MCF 10A (cell line): ENCODE results near the gene HTRA3. TPM values are rescaled to one million over a fixed set of nuclear protein-coding genes. Genes with fewer than 3 reads are reported as not detected.

Experiments
- BruUV-seq: library from RNA; stranded (reverse); fragments of 400-500 nt; replicated peaks from 2 replicates; lab custom pipeline; 2021; lab: Mats Ljungman, UMichigan
- CTCF ChIA-PET: fragments of 300-600 bp; sonication (Branson Sonifier 250); formaldehyde crosslinking; extraction: SDS; loops from one replicate; lab custom pipeline; 2021; ENCODE audit warnings: antibody characterized with exemption, inconsistent platforms; lab: Yijun Ruan, JAX
- POLR2A ChIA-PET: fragments of 300-600, 350-650 bp; sonication (Branson Sonifier 250); formaldehyde crosslinking; extraction: SDS; loops from one replicate; lab custom pipeline; 2020; ENCODE audit warnings: antibody characterized with exemption, inconsistent platforms; lab: Yijun Ruan, JAX
- DNase-seq: peaks from one replicate; pipeline ENCODE4 v3.0.0-alpha.2; 2018; ENCODE audit not compliant: unreplicated experiment
- H3K27ac Mint-ChIP-seq: one replicate; pipeline ENCODE4 v1.8.0; 2022; ENCODE audit warnings: mild to moderate bottlenecking, low read depth, mixed read lengths; ENCODE audit not compliant: unreplicated experiment
- H3K27me3 Mint-ChIP-seq: one replicate; pipeline ENCODE4 v1.8.0; 2022; ENCODE audit warnings: mixed read lengths; ENCODE audit not compliant: insufficient read depth, unreplicated experiment
- H3K36me3 Mint-ChIP-seq: one replicate; pipeline ENCODE4 v1.8.0; 2022; ENCODE audit warnings: mild to moderate bottlenecking, moderate library complexity, mixed read lengths; ENCODE audit not compliant: insufficient read depth, unreplicated experiment
- H3K4me1 Mint-ChIP-seq: one replicate; pipeline ENCODE4 v1.8.0; 2022; ENCODE audit warnings: mixed read lengths; ENCODE audit not compliant: insufficient read depth, unreplicated experiment
- H3K4me3 Mint-ChIP-seq: one replicate; pipeline ENCODE4 v1.8.0; 2022; ENCODE audit warnings: mild to moderate bottlenecking, moderate library complexity, mixed read lengths; ENCODE audit not compliant: unreplicated experiment
- H3K9me3 Mint-ChIP-seq: one replicate; pipeline ENCODE4 v1.8.0; 2022; ENCODE audit warnings: mixed read lengths; ENCODE audit not compliant: unreplicated experiment
- intact Hi-C: fragments of 100-400 bp; cut with micrococcal nuclease; formaldehyde crosslinking; loops from 2 replicates; pipeline ENCODE4 v1.14.1; 2022
- total RNA-seq: library from RNA; stranded (reverse); gene quantifications from 2 replicates; pipeline ENCODE4 v1.2.3, GENCODE V29; 2022
- TF ChIP-seq, protein P1 (sequence below): fragments of 200-600 bp; IDR thresholded peaks from one replicate; pipeline ENCODE4 v1.8.0; 2022; ENCODE audit warnings: antibody characterized with exemption, mild to moderate bottlenecking; ENCODE audit not compliant: unreplicated experiment

The HTRA3 gene
- total RNA-seq, 1 experiment from 2014 or later, result not detected

DNA sequence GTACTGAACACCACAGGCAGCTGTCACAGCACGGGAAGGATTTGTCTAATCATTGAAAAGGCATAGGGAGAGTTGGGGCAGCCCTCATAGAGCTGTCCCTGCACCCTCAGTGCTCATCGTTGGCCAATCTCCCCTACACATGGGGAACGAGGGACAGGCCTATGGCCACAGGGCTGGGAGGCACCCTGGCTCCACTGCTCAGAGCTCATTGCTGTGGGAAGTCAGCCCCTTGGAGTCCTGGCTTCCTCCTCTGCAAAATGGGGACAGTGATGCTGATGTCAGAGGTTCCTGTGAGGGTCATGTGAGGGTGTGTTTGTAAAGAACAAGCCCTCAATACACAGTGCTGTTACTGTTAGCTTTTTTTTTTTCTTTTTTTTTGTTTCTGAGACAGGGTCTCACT, 19.3 kb upstream of the HTRA3 start:
- intact Hi-C loops, result no loop called here
- no peaks in the 10 kb centered on the region for H3K36me3 Mint-ChIP-seq
- POLR2A ChIA-PET, result no interaction called here
- peaks cover 6% of the 10 kb centered on the region for H3K4me1 Mint-ChIP-seq
- no peak overlapping the region for H3K27ac Mint-ChIP-seq
- no peak for DNase-seq
- no TSS peak for BruUV-seq
- H3K4me3 Mint-ChIP-seq, result no peak overlapping the region
- H3K27me3 Mint-ChIP-seq, result no peaks in the 10 kb centered on the region
- TF ChIP-seq, protein P1, sequence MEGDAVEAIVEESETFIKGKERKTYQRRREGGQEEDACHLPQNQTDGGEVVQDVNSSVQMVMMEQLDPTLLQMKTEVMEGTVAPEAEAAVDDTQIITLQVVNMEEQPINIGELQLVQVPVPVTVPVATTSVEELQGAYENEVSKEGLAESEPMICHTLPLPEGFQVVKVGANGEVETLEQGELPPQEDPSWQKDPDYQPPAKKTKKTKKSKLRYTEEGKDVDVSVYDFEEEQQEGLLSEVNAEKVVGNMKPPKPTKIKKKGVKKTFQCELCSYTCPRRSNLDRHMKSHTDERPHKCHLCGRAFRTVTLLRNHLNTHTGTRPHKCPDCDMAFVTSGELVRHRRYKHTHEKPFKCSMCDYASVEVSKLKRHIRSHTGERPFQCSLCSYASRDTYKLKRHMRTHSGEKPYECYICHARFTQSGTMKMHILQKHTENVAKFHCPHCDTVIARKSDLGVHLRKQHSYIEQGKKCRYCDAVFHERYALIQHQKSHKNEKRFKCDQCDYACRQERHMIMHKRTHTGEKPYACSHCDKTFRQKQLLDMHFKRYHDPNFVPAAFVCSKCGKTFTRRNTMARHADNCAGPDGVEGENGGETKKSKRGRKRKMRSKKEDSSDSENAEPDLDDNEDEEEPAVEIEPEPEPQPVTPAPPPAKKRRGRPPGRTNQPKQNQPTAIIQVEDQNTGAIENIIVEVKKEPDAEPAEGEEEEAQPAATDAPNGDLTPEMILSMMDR, result no peak
- CTCF ChIA-PET, result interaction anchor here (0.6 to 2.1 kb wide), 5 partner anchors 9 to 188 kb away, joined by 3 to 8 read pairs (median 4); no protein-coding TSS in a partner anchor
- no peaks in the 10 kb centered on the region for H3K9me3 Mint-ChIP-seq

DNA sequence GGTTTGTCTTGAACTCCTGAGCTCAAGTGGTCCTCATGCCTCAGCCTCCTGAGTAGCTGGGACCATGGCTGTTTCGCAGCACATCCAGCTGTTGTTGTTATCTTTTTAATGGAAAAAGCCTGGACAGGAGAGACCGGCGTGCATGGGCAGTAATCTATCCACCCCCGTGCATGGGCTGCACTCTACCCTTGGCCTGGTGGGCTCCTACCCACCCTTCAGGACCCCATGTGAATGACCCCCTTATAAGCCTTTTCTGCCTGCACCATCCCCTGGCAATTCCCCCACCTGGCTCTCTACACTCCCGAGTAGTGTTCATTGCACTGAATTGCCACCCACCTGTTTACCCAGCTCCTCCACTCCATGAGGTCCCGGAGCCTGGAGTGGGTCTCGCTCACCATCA, 18.9 kb upstream of the HTRA3 start:
- H3K4me1 Mint-ChIP-seq, result peaks cover 6% of the 10 kb centered on the region
- H3K27ac Mint-ChIP-seq, result no peak overlapping the region
- DNase-seq, result no peak
- H3K4me3 Mint-ChIP-seq, result no peak overlapping the region
- no peaks in the 10 kb centered on the region for H3K9me3 Mint-ChIP-seq
- H3K27me3 Mint-ChIP-seq, result no peaks in the 10 kb centered on the region
- POLR2A ChIA-PET, result no interaction called here
- BruUV-seq, result no TSS peak
- no peaks in the 10 kb centered on the region for H3K36me3 Mint-ChIP-seq
- TF ChIP-seq, protein P1, result no peak
- intact Hi-C loops, result no loop called here
- CTCF ChIA-PET, result interaction anchor here (0.7 to 2.1 kb wide), 4 partner anchors 10 to 140 kb away, joined by 3 to 8 read pairs (median 5); no protein-coding TSS in a partner anchor

DNA sequence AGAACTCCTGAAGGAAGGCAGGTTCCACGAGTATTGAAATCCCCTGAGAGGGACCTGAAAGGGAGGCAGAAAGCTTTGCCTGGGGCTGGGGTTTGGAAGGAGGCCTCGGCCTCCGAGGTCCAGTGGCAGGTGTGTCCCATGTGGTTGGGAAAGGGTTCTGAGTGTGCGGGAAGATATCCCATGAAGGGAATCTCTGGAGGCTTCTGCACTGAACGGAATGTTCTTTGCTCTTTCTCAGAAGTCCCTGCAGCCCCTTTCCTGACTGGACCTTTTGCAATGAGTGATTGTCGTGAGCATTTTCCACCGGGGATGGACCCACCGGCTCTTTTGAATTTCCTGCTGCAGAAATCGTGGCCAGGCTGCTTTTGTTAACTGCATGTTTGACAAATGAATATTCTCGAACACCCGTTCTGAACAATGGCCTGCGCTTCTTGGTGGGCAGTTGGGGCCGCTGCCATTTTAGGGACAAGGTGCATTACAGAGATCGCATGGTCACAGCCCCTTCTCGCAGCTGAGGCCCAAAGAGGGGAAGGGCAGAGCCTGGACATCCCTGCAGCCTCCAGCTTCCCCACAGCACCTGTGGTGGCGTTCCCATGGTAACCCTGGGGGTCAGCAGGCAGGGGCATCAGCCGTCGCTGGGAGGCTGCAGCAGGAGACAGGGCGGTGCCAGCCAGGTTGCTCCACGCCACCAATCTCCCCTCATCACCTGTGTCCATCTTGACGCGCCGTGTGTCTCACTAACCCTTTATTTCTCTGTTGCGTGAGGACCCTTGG, 18.3 kb upstream of the HTRA3 start:
- H3K27me3 Mint-ChIP-seq, result no peaks in the 10 kb centered on the region
- no peaks in the 10 kb centered on the region for H3K9me3 Mint-ChIP-seq
- intact Hi-C loops, result no loop called here
- TF ChIP-seq, protein P1, result no peak
- no peaks in the 10 kb centered on the region for H3K36me3 Mint-ChIP-seq
- no peak overlapping the region for H3K27ac Mint-ChIP-seq
- DNase-seq, result no peak
- no TSS peak for BruUV-seq
- no peak overlapping the region for H3K4me3 Mint-ChIP-seq
- ChIA-PET POLR2A (no interaction called here), CTCF (interaction anchor here (1.6 to 2.1 kb wide), 3 partner anchors 10 to 75 kb away, joined by 6 to 9 read pairs (median 8); no protein-coding TSS in a partner anchor)
- H3K4me1 Mint-ChIP-seq, result peaks cover 12% of the 10 kb centered on the region

DNA sequence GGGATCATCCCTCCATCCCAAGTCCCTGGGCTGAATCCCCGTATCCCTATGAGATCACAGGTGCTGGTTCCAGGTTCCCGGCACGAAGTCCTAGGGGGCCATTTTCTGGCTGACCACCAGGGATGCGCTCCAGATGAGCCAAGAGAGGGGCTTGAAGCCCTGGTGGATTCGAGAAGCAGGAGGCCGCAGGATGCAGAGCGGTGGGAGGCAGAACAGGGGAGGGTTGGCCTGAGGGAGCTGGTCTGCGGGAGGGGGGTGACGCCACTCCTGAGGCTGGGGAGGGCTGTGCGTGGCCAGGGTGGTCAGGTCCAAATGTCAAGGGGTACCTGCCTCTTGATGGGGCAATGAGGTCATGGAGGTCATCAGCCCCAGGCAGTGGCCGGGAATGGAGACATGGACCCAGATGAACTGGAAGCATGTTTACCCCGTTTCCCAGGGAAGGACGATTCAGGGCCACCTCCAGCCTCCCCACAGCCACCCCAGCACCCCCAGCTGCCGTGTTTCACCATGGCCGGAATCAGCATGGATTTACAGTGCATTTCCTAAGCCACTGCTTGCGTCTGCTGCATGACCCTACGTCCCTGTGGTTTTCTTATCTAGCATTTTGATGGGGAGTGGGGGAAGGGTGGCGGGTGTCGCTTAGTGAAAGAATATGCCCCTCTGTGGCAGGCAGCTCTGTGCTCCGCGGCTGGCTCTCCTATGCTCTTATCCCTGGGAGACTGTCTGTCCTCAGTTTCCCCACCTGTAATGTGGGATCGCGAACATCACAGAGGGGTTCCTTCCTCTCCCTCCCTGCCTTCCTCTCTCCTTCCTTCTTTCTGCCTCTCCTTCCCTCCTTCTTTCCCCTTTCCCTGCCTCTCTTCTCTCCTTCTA, 17.0 kb upstream of the HTRA3 start:
- DNase-seq, result no peak
- H3K4me1 Mint-ChIP-seq, result peaks cover 12% of the 10 kb centered on the region
- H3K27ac Mint-ChIP-seq, result no peak overlapping the region
- no peaks in the 10 kb centered on the region for H3K36me3 Mint-ChIP-seq
- CTCF ChIA-PET, result interaction anchor here (0.6 to 2.1 kb wide), 5 partner anchors 14 to 180 kb away, joined by 3 to 9 read pairs (median 3); no protein-coding TSS in a partner anchor
- TF ChIP-seq, protein P1, result no peak
- no peak overlapping the region for H3K4me3 Mint-ChIP-seq
- intact Hi-C loops, result no loop called here
- BruUV-seq, result no TSS peak
- POLR2A ChIA-PET, result interaction anchor here (0.6 kb wide), 1 partner anchor 157 kb away, joined by 4 read pairs; no protein-coding TSS in a partner anchor
- H3K27me3 Mint-ChIP-seq, result no peaks in the 10 kb centered on the region
- no peaks in the 10 kb centered on the region for H3K9me3 Mint-ChIP-seq
